ENCODE data around the gene MEIS2.

The MEIS2 gene

GRCh38 chr15:37054336-37054735 is 46.0 kb downstream of the MEIS2 start:
- TF ChIP-seq ZNF132 (tag by site-specific recombination; IDR thresholded peaks at IDR 0.05; ENCODE audit: borderline replicate concordance) (no peak), ZNF596 (tag by site-specific recombination; IDR thresholded peaks at IDR 0.05) (no peak), ZBTB17 (tag by site-specific recombination; IDR thresholded peaks at IDR 0.05) (no peak), ZSCAN30 (tag by site-specific recombination; IDR thresholded peaks at IDR 0.05) (no peak), GFI1B (tag by site-specific recombination; IDR thresholded peaks at IDR 0.05) (no peak), ZNF133 (tag by site-specific recombination; IDR thresholded peaks at IDR 0.05) (no peak), ZNF776 (tag by site-specific recombination; IDR thresholded peaks at IDR 0.05; ENCODE audit: borderline replicate concordance) (no peak), ZNF404 (tag by site-specific recombination; IDR thresholded peaks at IDR 0.05) (no peak), ZNF76 (tag by site-specific recombination; IDR thresholded peaks at IDR 0.05; ENCODE audit: borderline replicate concordance, low read depth) (no peak), PRDM6 (tag by site-specific recombination; IDR thresholded peaks at IDR 0.05) (no peak), RBAK (tag by site-specific recombination; IDR thresholded peaks at IDR 0.05) (no peak), ZSCAN23 (tag by site-specific recombination; IDR thresholded peaks at IDR 0.05) (no peak), ZNF768 (tag by site-specific recombination; IDR thresholded peaks at IDR 0.05) (no peak)
- POLR2A ChIA-PET = no interaction called here
- H3K36me3 ChIP-seq (ENCODE audit: control insufficient read depth in 2 of 2, insufficient read depth in 1 of 2, low read length in 2 of 2) = no peaks in the 10 kb centered on the region; a peak in 1 of 3 replicates
- CTCF ChIA-PET = no interaction called here
- H3K4me1 ChIP-seq (ENCODE audit: control insufficient read depth, insufficient read depth, low read length) = peaks cover 3% of the 10 kb centered on the region; the same call in 1 of the 2 replicates
- no peak overlapping the region for H3K4me3 ChIP-seq (ENCODE audit: low read depth, low read length)
- no peaks in the 10 kb centered on the region for H3K9me3 ChIP-seq (ENCODE audit: control insufficient read depth, insufficient read depth, low read depth, low read length)
- no peak overlapping the region for H3K27ac ChIP-seq (ENCODE audit: extremely low read depth, low read depth, low read length)

GRCh38 chr15:37053166-37053565 is 47.2 kb downstream of the MEIS2 start:
- Histone ChIP-seq H3K9me3 (ENCODE audit: control insufficient read depth, insufficient read depth, low read depth, low read length) (no peaks in the 10 kb centered on the region), H3K27ac (ENCODE audit: extremely low read depth, low read depth, low read length) (no peak overlapping the region), H3K36me3 (ENCODE audit: control insufficient read depth in 2 of 2, insufficient read depth in 1 of 2, low read length in 2 of 2) (no peaks in the 10 kb centered on the region; a peak in 1 of 3 replicates), H3K4me1 (ENCODE audit: control insufficient read depth, insufficient read depth, low read length) (0 out of 2 replicates have a peak, but pooled peaks cover 3% of the 10 kb centered on the region), H3K4me3 (ENCODE audit: low read depth, low read length) (no peak overlapping the region)
- CTCF ChIA-PET = interaction anchor here (0.8 kb wide), 1 partner anchor 15 kb away, joined by 3 read pairs; no protein-coding TSS in a partner anchor
- POLR2A ChIA-PET = no interaction called here
- TF ChIP-seq MEIS1 (CRISPR knock-in tag; IDR thresholded peaks at IDR 0.05; ENCODE audit: borderline replicate concordance) (no peak), ZNF37A (tag by site-specific recombination; IDR thresholded peaks at IDR 0.05) (no peak)

GRCh38 chr15:37050345-37050744 is 50.0 kb downstream of the MEIS2 start:
- Histone ChIP-seq H3K36me3 (ENCODE audit: control insufficient read depth in 2 of 2, insufficient read depth in 1 of 2, low read length in 2 of 2) (no peaks in the 10 kb centered on the region; a peak in 1 of 3 replicates), H3K9me3 (ENCODE audit: control insufficient read depth, insufficient read depth, low read depth, low read length) (no peaks in the 10 kb centered on the region), H3K4me3 (ENCODE audit: low read depth, low read length) (no peak overlapping the region), H3K4me1 (ENCODE audit: control insufficient read depth, insufficient read depth, low read length) (peaks cover 7% of the 10 kb centered on the region), H3K27ac (ENCODE audit: extremely low read depth, low read depth, low read length) (no peak overlapping the region)
- ChIA-PET CTCF (no interaction called here), POLR2A (no interaction called here)
- no peak for TF ChIP-seq ZNF792 (tag by site-specific recombination; IDR thresholded peaks at IDR 0.05)
- TF ChIP-seq ZSCAN5A (tag by site-specific recombination; IDR thresholded peaks at IDR 0.05) = no peak
- TF ChIP-seq ZNF830 (tag by site-specific recombination; IDR thresholded peaks at IDR 0.05; ENCODE audit: low read depth) = no peak
- no peak for TF ChIP-seq ZNF747 (tag by site-specific recombination; IDR thresholded peaks at IDR 0.05)
- no peak for TF ChIP-seq ZNF266 (tag by site-specific recombination; IDR thresholded peaks at IDR 0.05; ENCODE audit: low read depth)
- no peak for TF ChIP-seq ZNF223 (tag by site-specific recombination; IDR thresholded peaks at IDR 0.05)
- no peak for TF ChIP-seq ZFP37 (tag by site-specific recombination; IDR thresholded peaks at IDR 0.05)
- no peak for TF ChIP-seq MZF1 (tag by site-specific recombination; IDR thresholded peaks at IDR 0.05; ENCODE audit: borderline replicate concordance)

Data from HEK293 (cell line).